Parathyroid adenoma (tissue), 2 donors: ENCODE results near the gene PLD3.

ENCODE experiments used
- H2AFZ ChIP-seq: fragments of 300-600 bp; sonication (generic); one replicate; pipeline ENCODE4 v1.7.0; 2017; ENCODE audit warnings: antibody characterized with exemption, mild to moderate bottlenecking
- H3K27ac ChIP-seq: fragments of 300-600 bp; sonication (generic); one replicate; pipeline ENCODE4 v1.7.0; 2017
- H3K27me3 ChIP-seq: fragments of 300-600 bp; sonication (generic); one replicate; pipeline ENCODE4 v1.7.0; 2017; ENCODE audit warnings: low read length; ENCODE audit not compliant: control insufficient read depth, insufficient read depth
- H3K36me3 ChIP-seq: fragments of 300-600 bp; sonication (generic); one replicate; pipeline ENCODE4 v1.7.0; 2017; ENCODE audit warnings: low read length; ENCODE audit not compliant: control insufficient read depth, insufficient read depth
- H3K4me1 ChIP-seq: fragments of 300-600 bp; sonication (generic); one replicate; pipeline ENCODE4 v1.7.0; 2017; ENCODE audit warnings: control low read depth
- H3K4me2 ChIP-seq: fragments of 300-600 bp; sonication (generic); one replicate; pipeline ENCODE4 v1.7.0; 2017; ENCODE audit warnings: low read length
- H3K4me3 ChIP-seq: fragments of 300-600 bp; sonication (generic); one replicate; pipeline ENCODE4 v1.7.0; 2017; ENCODE audit warnings: low read depth, low read length
- H3K79me2 ChIP-seq: fragments of 300-600 bp; sonication (generic); one replicate; pipeline ENCODE4 v1.7.0; 2017; ENCODE audit warnings: control low read depth
- H3K9ac ChIP-seq: fragments of 300-600 bp; sonication (generic); one replicate; pipeline ENCODE4 v1.7.0; 2017; ENCODE audit warnings: mild to moderate bottlenecking
- H3K9me3 ChIP-seq: fragments of 300-600 bp; sonication (generic); one replicate; pipeline ENCODE4 v1.7.0; 2017; ENCODE audit warnings: low read length; ENCODE audit not compliant: control insufficient read depth
- TF ChIP-seq, protein P1 (sequence below): fragments of 300-600 bp; sonication (generic); IDR thresholded peaks from one replicate; pipeline ENCODE4 v1.7.0; 2017; ENCODE audit warnings: antibody characterized with exemption, mild to moderate bottlenecking
- donor health status: primary hyperparathyroidism.

The PLD3 gene

DNA sequence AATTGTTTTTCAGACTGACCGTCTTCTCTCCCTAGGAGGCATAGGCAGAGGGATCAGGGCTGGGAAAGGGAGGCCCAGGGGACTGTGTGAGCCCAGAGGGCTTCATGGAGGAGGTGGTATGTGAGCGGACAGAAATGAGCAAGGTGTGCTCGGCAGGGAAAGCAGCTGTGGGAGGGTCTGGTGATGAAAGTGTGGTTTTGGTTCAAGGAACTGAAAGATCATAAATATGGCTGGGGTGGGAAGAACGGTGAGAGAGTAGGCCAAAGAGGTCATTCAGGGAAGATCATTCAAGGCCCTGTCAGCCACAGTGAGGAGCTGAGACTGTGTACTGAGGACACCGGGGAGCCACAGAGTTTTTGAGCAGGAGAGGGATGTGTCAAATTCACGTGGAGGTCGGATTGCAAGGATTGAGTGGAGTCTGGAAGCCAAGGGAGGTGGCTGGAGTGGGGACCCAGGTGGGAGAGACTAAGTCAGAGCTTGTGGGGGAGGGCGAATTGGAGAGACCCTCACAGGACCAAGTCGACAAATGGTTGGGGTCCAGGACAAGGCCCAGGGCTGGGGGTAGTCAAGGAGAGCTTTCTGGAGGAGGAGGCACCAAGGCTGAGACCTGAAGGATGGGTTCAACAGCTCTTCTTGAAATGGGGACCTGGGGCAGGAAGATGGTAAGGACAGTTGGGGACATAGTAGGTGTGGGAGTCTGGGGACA lies 7.6 kb downstream of the PLD3 start:
- no peak overlapping the region for H3K27ac ChIP-seq
- H3K36me3 ChIP-seq: no peaks in the 10 kb centered on the region
- no peaks in the 10 kb centered on the region for H3K9me3 ChIP-seq
- peaks cover 4% of the 10 kb centered on the region for H3K4me1 ChIP-seq
- no peak overlapping the region for H2AFZ ChIP-seq
- H3K27me3 ChIP-seq: no peaks in the 10 kb centered on the region
- no peak overlapping the region for H3K4me2 ChIP-seq
- H3K9ac ChIP-seq: no peak overlapping the region
- no peak overlapping the region for H3K4me3 ChIP-seq
- TF ChIP-seq, protein P1, sequence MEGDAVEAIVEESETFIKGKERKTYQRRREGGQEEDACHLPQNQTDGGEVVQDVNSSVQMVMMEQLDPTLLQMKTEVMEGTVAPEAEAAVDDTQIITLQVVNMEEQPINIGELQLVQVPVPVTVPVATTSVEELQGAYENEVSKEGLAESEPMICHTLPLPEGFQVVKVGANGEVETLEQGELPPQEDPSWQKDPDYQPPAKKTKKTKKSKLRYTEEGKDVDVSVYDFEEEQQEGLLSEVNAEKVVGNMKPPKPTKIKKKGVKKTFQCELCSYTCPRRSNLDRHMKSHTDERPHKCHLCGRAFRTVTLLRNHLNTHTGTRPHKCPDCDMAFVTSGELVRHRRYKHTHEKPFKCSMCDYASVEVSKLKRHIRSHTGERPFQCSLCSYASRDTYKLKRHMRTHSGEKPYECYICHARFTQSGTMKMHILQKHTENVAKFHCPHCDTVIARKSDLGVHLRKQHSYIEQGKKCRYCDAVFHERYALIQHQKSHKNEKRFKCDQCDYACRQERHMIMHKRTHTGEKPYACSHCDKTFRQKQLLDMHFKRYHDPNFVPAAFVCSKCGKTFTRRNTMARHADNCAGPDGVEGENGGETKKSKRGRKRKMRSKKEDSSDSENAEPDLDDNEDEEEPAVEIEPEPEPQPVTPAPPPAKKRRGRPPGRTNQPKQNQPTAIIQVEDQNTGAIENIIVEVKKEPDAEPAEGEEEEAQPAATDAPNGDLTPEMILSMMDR: no peak
- peaks cover 32% of the 10 kb centered on the region for H3K79me2 ChIP-seq

DNA sequence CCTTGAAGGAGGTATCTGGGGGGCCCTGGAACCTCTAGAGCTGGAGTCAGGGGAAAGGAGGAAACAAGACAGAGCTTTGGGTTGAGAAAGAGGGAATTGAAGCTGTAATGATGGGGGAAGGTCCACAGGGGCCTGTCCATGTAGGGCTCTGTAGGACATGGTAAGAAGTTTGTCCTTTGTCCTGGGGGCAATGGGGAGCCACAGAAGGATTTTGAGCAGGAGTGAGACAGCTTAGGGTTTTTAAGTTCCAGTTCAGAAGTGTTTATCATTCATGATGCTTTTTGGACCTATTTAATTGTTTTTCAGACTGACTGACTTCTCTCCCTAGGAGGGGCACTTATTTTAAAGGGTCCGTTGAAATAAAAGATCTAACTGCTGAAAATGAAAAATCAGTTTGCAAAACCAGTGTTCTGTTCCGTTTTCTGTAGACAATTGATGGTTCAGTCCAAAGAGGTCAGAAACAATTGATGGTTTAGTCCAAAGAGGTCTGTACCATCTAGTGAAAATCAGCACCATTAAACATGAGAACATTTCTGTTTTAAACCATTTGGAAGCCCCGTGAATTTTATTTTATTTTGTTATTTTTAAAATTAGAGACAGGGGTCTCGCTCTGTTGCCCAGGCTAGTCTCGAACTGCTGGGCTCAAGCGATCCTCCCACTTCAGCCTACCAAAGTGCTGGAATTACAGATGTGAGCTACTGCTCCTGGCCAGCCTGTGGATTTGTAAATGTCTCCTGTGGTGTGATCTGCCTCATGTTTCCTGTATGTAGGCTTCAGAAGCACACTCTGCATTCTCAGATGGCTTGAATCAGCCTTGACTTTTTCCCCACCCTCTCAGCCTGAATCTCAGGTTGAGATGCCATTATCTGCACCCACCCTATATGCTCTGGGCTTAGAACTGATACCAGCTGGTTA lies 8.4 kb downstream of the PLD3 start:
- Histone ChIP-seq H3K36me3 (no peaks in the 10 kb centered on the region), H2AFZ (no peak overlapping the region), H3K4me2 (no peak overlapping the region), H3K27ac (no peak overlapping the region), H3K9ac (no peak overlapping the region), H3K79me2 (peaks cover 32% of the 10 kb centered on the region), H3K9me3 (no peaks in the 10 kb centered on the region), H3K27me3 (no peaks in the 10 kb centered on the region), H3K4me3 (no peak overlapping the region), H3K4me1 (peaks cover 4% of the 10 kb centered on the region)
- TF ChIP-seq, protein P1: no peak

DNA sequence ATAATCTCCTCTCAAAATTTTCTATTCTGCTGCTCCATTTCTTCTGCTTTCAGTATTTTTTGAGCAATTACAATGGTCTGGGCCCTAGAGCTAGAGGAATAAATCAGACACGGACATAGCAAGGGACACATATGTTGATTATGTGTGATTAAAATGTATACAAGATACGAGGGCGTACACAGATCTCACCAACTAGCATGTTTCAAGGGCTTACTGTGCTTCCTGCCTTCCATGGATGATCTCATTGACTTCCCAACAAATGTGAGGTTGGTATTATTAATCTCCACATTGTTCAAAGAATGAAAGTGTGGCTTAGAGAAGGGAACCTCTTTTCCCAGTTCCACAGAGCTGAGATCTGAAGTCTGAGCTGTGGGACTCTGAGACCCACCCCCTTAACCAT lies 9.1 kb downstream of the PLD3 start:
- TF ChIP-seq, protein P1: no peak
- Histone ChIP-seq H3K9me3 (no peaks in the 10 kb centered on the region), H3K27ac (no peak overlapping the region), H3K4me1 (peaks cover 4% of the 10 kb centered on the region), H2AFZ (no peak overlapping the region), H3K4me2 (no peak overlapping the region), H3K79me2 (peaks cover 32% of the 10 kb centered on the region), H3K4me3 (no peak overlapping the region), H3K9ac (no peak overlapping the region), H3K27me3 (no peaks in the 10 kb centered on the region), H3K36me3 (no peaks in the 10 kb centered on the region)

DNA sequence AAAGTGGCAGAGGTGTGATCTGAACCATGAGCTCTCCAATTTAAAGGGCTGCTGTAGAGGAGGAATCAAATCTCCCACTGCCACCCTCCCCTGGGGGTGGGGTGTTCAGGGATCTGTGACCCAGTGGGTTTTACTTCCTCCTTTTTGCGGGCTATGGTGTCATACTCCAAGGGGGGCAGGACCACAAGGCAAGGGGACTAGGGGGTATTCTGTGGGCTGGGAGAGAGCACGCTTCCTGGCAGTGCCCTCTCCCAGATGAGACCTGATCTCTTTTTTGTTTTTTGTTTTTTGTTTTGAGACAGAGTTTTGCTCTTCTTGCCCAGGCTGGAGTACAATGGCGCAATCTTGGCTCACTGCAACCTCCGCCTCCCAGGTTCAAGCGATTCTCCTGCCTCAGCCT lies 10.3 kb downstream of the PLD3 start:
- no peaks in the 10 kb centered on the region for H3K36me3 ChIP-seq
- no peak overlapping the region for H3K4me3 ChIP-seq
- H3K4me1 ChIP-seq: peaks cover 4% of the 10 kb centered on the region
- no peak overlapping the region for H3K9ac ChIP-seq
- H3K27me3 ChIP-seq: no peaks in the 10 kb centered on the region
- H3K79me2 ChIP-seq: peaks cover 30% of the 10 kb centered on the region
- TF ChIP-seq, protein P1: no peak
- H3K27ac ChIP-seq: no peak overlapping the region
- H3K9me3 ChIP-seq: no peaks in the 10 kb centered on the region
- no peak overlapping the region for H3K4me2 ChIP-seq
- H2AFZ ChIP-seq: no peak overlapping the region
